K562 (cell line): Measurements from ENCODE around the gene STXBP4. TPM values are rescaled to one million over a fixed set of nuclear protein-coding genes. Genes with fewer than 3 reads are reported as not detected.

ENCODE experiments used
- ATAC-seq: fragments of 200-7000 bp; cut with Tn5 transposase; 3 replicates; pipeline ENCODE4 v1.9.1; 2020; ENCODE audit warnings: moderate library complexity
- BruUV-seq: library from RNA; stranded (reverse); fragments of 400-500 nt; replicated peaks from 2 replicates; lab custom pipeline; 2021; lab: Mats Ljungman, UMichigan
- CTCF ChIA-PET: fragments of 300-600 bp; formaldehyde crosslinking; extraction: SDS; loops from one replicate; lab custom pipeline; 2021; ENCODE audit warnings: low intra/inter-chr PET ratio; lab: Yijun Ruan, JAX
- POLR2A ChIA-PET: fragments of 300-600, 350-650 bp; sonication (Branson Sonifier 250); formaldehyde crosslinking; extraction: SDS; loops from one replicate; lab custom pipeline; 2021; ENCODE audit warnings: antibody characterized with exemption, inconsistent platforms; lab: Yijun Ruan, JAX
- DNase-seq, 4 experiments: peaks; one replicate each; pipeline versions ENCODE4 v3.0.0 to v3.0.0-alpha.2; 2011 to 2018; ENCODE audit warnings: low spot score in 3 of 4, mixed read lengths in 3 of 4; ENCODE audit errors: extremely low read depth in 1 of 4
- FAIRE-seq: peaks from 2 replicates; lab custom pipeline; 2011; peaks lifted over from hg19 to GRCh38; lab: Jason Lieb, UNC
- H2AFZ ChIP-seq: 2 replicates; pipeline ENCODE4 v1.6.0; 2011; ENCODE audit warnings: low read depth, low read length, control low read depth, inconsistent platforms
- H3K27ac ChIP-seq: fragments of 200-600 bp; 3 replicates; pipeline ENCODE4 v1.8.0; 2011; ENCODE audit warnings: low read depth, mild to moderate bottlenecking, control low read depth, inconsistent platforms, low read length, moderate library complexity, mixed read lengths; ENCODE audit errors: extremely low read depth
- H3K27me3 ChIP-seq, 2 experiments: fragments of 300-600 bp in 1 of 2; 2 replicates in 1 of 2; 3 replicates in 1 of 2; pipeline versions ENCODE4 v1.6.0 to v1.8.0; 2011; ENCODE audit warnings: inconsistent platforms in 2 of 2, low read length in 2 of 2, mild to moderate bottlenecking in 1 of 2, mixed read lengths in 1 of 2, moderate library complexity in 1 of 2; ENCODE audit not compliant: control insufficient read depth in 2 of 2, insufficient read depth in 2 of 2
- H3K36me3 ChIP-seq: fragments of 300-600 bp; 3 replicates; pipeline ENCODE4 v1.8.0; 2011; ENCODE audit warnings: mild to moderate bottlenecking, low read length, inconsistent platforms; ENCODE audit not compliant: control insufficient read depth, insufficient read depth
- H3K4me1 ChIP-seq, 2 experiments: fragments of 200-600 bp in 1 of 2; replicated peaks in 1 of 2; 2 replicates in 1 of 2; 3 replicates in 1 of 2; pipeline versions ENCODE4 v1.5.1 to v1.8.0; 2011; ENCODE audit warnings: inconsistent platforms in 2 of 2, low read length in 2 of 2, mild to moderate bottlenecking in 1 of 2, mixed read lengths in 1 of 2, moderate library complexity in 1 of 2; ENCODE audit not compliant: control insufficient read depth in 2 of 2, insufficient read depth in 2 of 2
- H3K4me2 ChIP-seq: 2 replicates; pipeline ENCODE4 v1.6.1; 2011; ENCODE audit warnings: low read length, control low read depth, inconsistent platforms, mixed read lengths; ENCODE audit not compliant: insufficient read depth
- H3K4me3 ChIP-seq: fragments of 200-600 bp; sonication (generic), shearing (Covaris generic); 2 replicates; pipeline ENCODE4 v1.5.1; 2016; ENCODE audit warnings: control low read depth, inconsistent platforms
- H3K79me2 ChIP-seq: fragments of 200-600 bp; 3 replicates; pipeline ENCODE4 v1.8.0; 2011; ENCODE audit warnings: low read length, inconsistent platforms; ENCODE audit not compliant: control insufficient read depth, insufficient read depth
- H3K9ac ChIP-seq, 2 experiments: 2 replicates each; pipeline versions ENCODE4 v1.6.0 to v1.6.1; 2011; ENCODE audit warnings: low read depth in 2 of 2, low read length in 2 of 2, control low read depth in 1 of 2, inconsistent platforms in 1 of 2, mild to moderate bottlenecking in 1 of 2, mixed read lengths in 1 of 2; ENCODE audit not compliant: insufficient read depth in 1 of 2
- H3K9me1 ChIP-seq: one replicate; pipeline ENCODE4 v1.6.0; 2011; ENCODE audit warnings: inconsistent platforms, mild to moderate bottlenecking, low read length, moderate library complexity; ENCODE audit not compliant: control insufficient read depth, insufficient read depth
- H3K9me3 ChIP-seq: replicated peaks from 2 replicates; pipeline ENCODE4 v1.5.1; 2011; ENCODE audit warnings: low read depth, low read length, inconsistent platforms; ENCODE audit not compliant: control insufficient read depth, insufficient read depth
- H4K20me1 ChIP-seq: replicated peaks from 2 replicates; pipeline ENCODE4 v1.6.1; 2011; ENCODE audit warnings: low read length, inconsistent platforms, mixed read lengths; ENCODE audit not compliant: control insufficient read depth, insufficient read depth
- FOXJ2 ChIP-seq: fragments of 200-800 bp; sonication (Bioruptor generic); IDR thresholded peaks from 2 replicates; pipeline ENCODE4 v1.6.1; 2016; ENCODE audit warnings: missing genetic modification characterization, missing compliant biosample characterization
- RFX1 ChIP-seq: fragments of 450-650 bp; IDR thresholded peaks from 2 replicates; pipeline ENCODE4 v1.6.1; 2016; ENCODE audit warnings: mild to moderate bottlenecking, moderate library complexity
- WGBS: fragments of 100-300 bp; shearing (Covaris generic); methylation state at CpG from one replicate; pipeline ENCODE4 v1.1.6; 2016; ENCODE audit warnings: low coverage, mixed read lengths; ENCODE audit not compliant: insufficient coverage; ENCODE audit errors: missing lambda C conversion rate; 5-methylcytosine and 5-hydroxymethylcytosine counted together
- in situ Hi-C: fragments of 300-500 bp; cut with MboI; formaldehyde crosslinking; loops from 4 replicates; pipeline ENCODE4 v1.15.0; 2018; ENCODE audit warnings: inconsistent platforms, mixed read lengths
- intact Hi-C: fragments of 100-400 bp; cut with micrococcal nuclease; formaldehyde crosslinking; loops from 2 replicates; pipeline ENCODE4 v1.14.2; 2022
- polyA plus RNA-seq, 8 experiments: library from polyadenylated mRNA; depleted of rRNA in 4 of 8; stranded (reverse) in 5 of 8; unstranded in 3 of 8; fragments of >200 nt; fragmentation: Nextera tagmentation in 2 of 8; fragmentation: Illumina TruSeq in 1 of 8; extraction: Ambion mirVana in 2 of 8; extraction: Trizol in 1 of 8; gene quantifications; 2 replicates each; pipeline versions ENCODE4 v1.2.1 to v1.2.3, GENCODE V29; 2011 to 2014; ENCODE audit warnings: inconsistent platforms in 1 of 8, missing spikeins in 1 of 8
- total RNA-seq, 7 experiments: library from RNA; depleted of rRNA in 6 of 7; stranded (reverse); fragments of >200 nt in 6 of 7; fragmentation: Illumina TruSeq in 2 of 7; extraction: Trizol in 2 of 7; gene quantifications; 2 replicates each; pipeline versions ENCODE4 v1.2.1 to v1.2.3, GENCODE V29; 2011 to 2021; ENCODE audit warnings: low replicate concordance in 1 of 7
- TF ChIP-seq, protein P1 (sequence below), 2 experiments: IDR thresholded peaks in 1 of 2; conservative IDR thresholded peaks in 1 of 2; 2 replicates each; pipeline ENCODE4 v1.6.1; 2016; ENCODE audit warnings: low read depth in 2 of 2, mild to moderate bottlenecking in 1 of 2, missing compliant biosample characterization in 1 of 2, missing genetic modification characterization in 1 of 2, moderate library complexity in 1 of 2

Gene STXBP4
- total and polyA plus RNA-seq, 9 of the 15 experiments (the other 6 are each of a cell fraction or from before 2014, with no cell fraction given) = 11.6 to 23.2 (median 18.5) TPM

DNA sequence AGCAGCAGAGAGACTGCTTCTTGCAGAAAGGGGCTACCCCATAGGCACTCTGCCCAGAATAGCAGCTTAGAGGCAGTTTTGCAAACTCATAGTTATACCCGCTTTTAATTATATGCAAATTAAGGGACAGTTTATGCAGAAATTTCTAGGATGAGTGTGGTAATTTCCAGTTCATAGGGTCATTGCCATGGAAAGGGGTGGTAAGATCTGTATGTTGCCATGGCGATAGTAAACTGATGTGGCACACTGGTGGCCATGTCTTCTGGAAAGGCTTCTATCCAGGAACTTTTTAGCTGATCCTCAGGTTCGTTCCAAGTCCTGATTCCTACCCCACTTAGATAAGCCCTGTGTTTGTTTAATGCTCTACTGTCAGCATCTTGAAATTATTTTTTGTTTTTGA lies 6.2 kb downstream of the STXBP4 start:
- DNase-seq (no peak), ATAC-seq (no peak), FAIRE-seq (no peak)
- no peaks in the 10 kb centered on the region; the same call in 1 of the 3 replicates for H3K36me3 ChIP-seq
- TF ChIP-seq, protein P1, sequence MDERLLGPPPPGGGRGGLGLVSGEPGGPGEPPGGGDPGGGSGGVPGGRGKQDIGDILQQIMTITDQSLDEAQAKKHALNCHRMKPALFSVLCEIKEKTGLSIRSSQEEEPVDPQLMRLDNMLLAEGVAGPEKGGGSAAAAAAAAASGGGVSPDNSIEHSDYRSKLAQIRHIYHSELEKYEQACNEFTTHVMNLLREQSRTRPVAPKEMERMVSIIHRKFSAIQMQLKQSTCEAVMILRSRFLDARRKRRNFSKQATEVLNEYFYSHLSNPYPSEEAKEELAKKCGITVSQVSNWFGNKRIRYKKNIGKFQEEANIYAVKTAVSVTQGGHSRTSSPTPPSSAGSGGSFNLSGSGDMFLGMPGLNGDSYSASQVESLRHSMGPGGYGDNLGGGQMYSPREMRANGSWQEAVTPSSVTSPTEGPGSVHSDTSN (CRISPR knock-in tag; IDR thresholded peaks at IDR 0.05; ENCODE audit: low read depth) = no peak
- TF ChIP-seq, protein P1 (tag; conservative IDR thresholded peaks at IDR 0.05; ENCODE audit: low read depth) = no peak
- peak; percentile 86 for TF ChIP-seq RFX1
- no peak for TF ChIP-seq FOXJ2
- in situ Hi-C loops = no loop called here
- intact Hi-C loops = no loop called here
- no TSS peak for BruUV-seq
- H3K9ac ChIP-seq = no peak overlapping the region
- CTCF ChIA-PET = no interaction called here
- peaks cover 93% of the 10 kb centered on the region for H3K79me2 ChIP-seq
- H3K9me3 ChIP-seq = no peaks in the 10 kb centered on the region
- WGBS = 84% methylated on average over 3 of the region's 3 CpGs
- no peaks in the 10 kb centered on the region for H3K27me3 ChIP-seq
- no peak overlapping the region for H2AFZ ChIP-seq
- POLR2A ChIA-PET = no interaction called here
- H4K20me1 ChIP-seq = no peaks in the 10 kb centered on the region
- no peak overlapping the region for H3K4me2 ChIP-seq
- H3K4me1 ChIP-seq = peaks cover 0 to 22% of the 10 kb centered on the region in 2 experiments; a peak in 4 of 5 replicates
- no peak overlapping the region for H3K4me3 ChIP-seq
- H3K27ac ChIP-seq = no peak overlapping the region
- no peaks in the 10 kb centered on the region for H3K9me1 ChIP-seq
